Measurements from ENCODE around the gene ATG16L2.
"Not testable (repeated sequence)": the region's sequence is repeated elsewhere in the genome, so short reads cannot be mapped to it uniquely, and the experiment has no call there.

ATG16L2 gene

GRCh38 chr11:72851726-72852125, 37.5 kb downstream of the ATG16L2 start:
- Histone ChIP-seq H3K27me3 (ENCODE audit: low read length) (no peaks in the 10 kb centered on the region), H3K9me2 (replicated peaks; ENCODE audit: insufficient read depth, low read length) (no peaks in the 10 kb centered on the region), H3K9me3 (ENCODE audit: insufficient read depth, low read length) (no peaks in the 10 kb centered on the region), H3K4me3 (ENCODE audit: insufficient read depth, low read length, poor library complexity, severe bottlenecking) (no peak overlapping the region), H2AFZ (ENCODE audit: low read depth, low read length, severe bottlenecking) (no peak overlapping the region), H4K20me1 (ENCODE audit: low read depth, low read length) (peaks cover 4% of the 10 kb centered on the region; the same call in 1 of the 2 replicates), H3K27ac (ENCODE audit: low read depth, low read length) (no peak overlapping the region), H3K9ac (ENCODE audit: low read length) (no peak overlapping the region), H3K4me2 (ENCODE audit: low read depth, low read length, poor library complexity, severe bottlenecking) (no peak overlapping the region), H3F3A (ENCODE audit: insufficient read depth) (no peaks in the 10 kb centered on the region; the same call in 1 of the 2 replicates), H3K79me2 (ENCODE audit: insufficient read depth, low read length) (peaks cover 31% of the 10 kb centered on the region), H3K36me3 (ENCODE audit: low read length) (peaks cover 21% of the 10 kb centered on the region; the same call in 1 of the 2 replicates)
- TF ChIP-seq EZH2phosphoT487 (conservative IDR thresholded peaks at IDR 0.05; ENCODE audit: low read length) (no peak), CTCF (IDR thresholded peaks at IDR 0.05; ENCODE audit: insufficient read depth, low read length, poor library complexity, severe bottlenecking) (no peak)

- H3K27me3 ChIP-seq (ENCODE audit: low read length): no peaks in the 10 kb centered on the region
- no peak overlapping the region for H2AFZ ChIP-seq (ENCODE audit: low read depth, low read length, severe bottlenecking)
- no peak overlapping the region for H3K4me2 ChIP-seq (ENCODE audit: low read depth, low read length, poor library complexity, severe bottlenecking)
- peaks cover 32% of the 10 kb centered on the region for H3K36me3 ChIP-seq (ENCODE audit: low read length)
- no peak overlapping the region for H3K27ac ChIP-seq (ENCODE audit: low read depth, low read length)
- H3K9me2 ChIP-seq (replicated peaks; ENCODE audit: insufficient read depth, low read length): no peaks in the 10 kb centered on the region
- H3K9ac ChIP-seq (ENCODE audit: low read length): no peak overlapping the region
- no peak for TF ChIP-seq CTCF (IDR thresholded peaks at IDR 0.05; ENCODE audit: insufficient read depth, low read length, poor library complexity, severe bottlenecking)
- TF ChIP-seq EZH2phosphoT487 (conservative IDR thresholded peaks at IDR 0.05; ENCODE audit: low read length): no peak
- H3K9me3 ChIP-seq (ENCODE audit: insufficient read depth, low read length): no peaks in the 10 kb centered on the region
- peaks cover 49% of the 10 kb centered on the region for H3K79me2 ChIP-seq (ENCODE audit: insufficient read depth, low read length)
- peaks cover 4% of the 10 kb centered on the region; the same call in 1 of the 2 replicates for H4K20me1 ChIP-seq (ENCODE audit: low read depth, low read length)
- H3F3A ChIP-seq (ENCODE audit: insufficient read depth): no peaks in the 10 kb centered on the region; the same call in 1 of the 2 replicates
- H3K4me3 ChIP-seq (ENCODE audit: insufficient read depth, low read length, poor library complexity, severe bottlenecking): no peak overlapping the region
Measured at GRCh38 chr11:72856065-72856464, 41.9 kb downstream of the ATG16L2 start.

- Histone ChIP-seq H3K27me3 (ENCODE audit: low read length) (no peaks in the 10 kb centered on the region), H3K9me2 (replicated peaks; ENCODE audit: insufficient read depth, low read length) (no peaks in the 10 kb centered on the region), H2AFZ (ENCODE audit: low read depth, low read length, severe bottlenecking) (no peak overlapping the region), H3K9me3 (ENCODE audit: insufficient read depth, low read length) (no peaks in the 10 kb centered on the region), H3F3A (ENCODE audit: insufficient read depth) (no peaks in the 10 kb centered on the region; the same call in 1 of the 2 replicates), H3K4me2 (ENCODE audit: low read depth, low read length, poor library complexity, severe bottlenecking) (no peak overlapping the region), H3K9ac (ENCODE audit: low read length) (no peak overlapping the region), H3K4me3 (ENCODE audit: insufficient read depth, low read length, poor library complexity, severe bottlenecking) (no peak overlapping the region), H3K27ac (ENCODE audit: low read depth, low read length) (no peak overlapping the region), H3K36me3 (ENCODE audit: low read length) (peaks cover 32% of the 10 kb centered on the region), H3K79me2 (ENCODE audit: insufficient read depth, low read length) (peaks cover 45% of the 10 kb centered on the region), H4K20me1 (ENCODE audit: low read depth, low read length) (peaks cover 4% of the 10 kb centered on the region; the same call in 1 of the 2 replicates)
- TF ChIP-seq EZH2phosphoT487 (conservative IDR thresholded peaks at IDR 0.05; ENCODE audit: low read length): no peak
- no peak for TF ChIP-seq CTCF (IDR thresholded peaks at IDR 0.05; ENCODE audit: insufficient read depth, low read length, poor library complexity, severe bottlenecking)
Measured at GRCh38 chr11:72856551-72857345, 42.5 kb downstream of the ATG16L2 start.

- not testable (repeated sequence) for H4K20me1 ChIP-seq (ENCODE audit: low read depth, low read length); H3F3A ChIP-seq (ENCODE audit: insufficient read depth)
Measured at GRCh38 chr11:72858267-72858666, 44.1 kb downstream of the ATG16L2 start.

More at GRCh38 chr11:72858267-72858666, 44.1 kb downstream of the ATG16L2 start:
- Histone ChIP-seq H3K79me2 (ENCODE audit: insufficient read depth, low read length) (peaks cover 39% of the 10 kb centered on the region; the same call in 1 of the 2 replicates), H3K36me3 (ENCODE audit: low read length) (peaks cover 35% of the 10 kb centered on the region)
- H2AFZ ChIP-seq (ENCODE audit: low read depth, low read length, severe bottlenecking); H3K4me2 ChIP-seq (ENCODE audit: low read depth, low read length, poor library complexity, severe bottlenecking); H3K27me3 ChIP-seq (ENCODE audit: low read length); H3K27ac ChIP-seq (ENCODE audit: low read depth, low read length); H3K9me3 ChIP-seq (ENCODE audit: insufficient read depth, low read length); H3K9ac ChIP-seq (ENCODE audit: low read length); H3K9me2 ChIP-seq (replicated peaks; ENCODE audit: insufficient read depth, low read length); H3K4me3 ChIP-seq (ENCODE audit: insufficient read depth, low read length, poor library complexity, severe bottlenecking): not testable (repeated sequence)
